Measurements from ENCODE around the gene RARB.

The RARB gene

DNA sequence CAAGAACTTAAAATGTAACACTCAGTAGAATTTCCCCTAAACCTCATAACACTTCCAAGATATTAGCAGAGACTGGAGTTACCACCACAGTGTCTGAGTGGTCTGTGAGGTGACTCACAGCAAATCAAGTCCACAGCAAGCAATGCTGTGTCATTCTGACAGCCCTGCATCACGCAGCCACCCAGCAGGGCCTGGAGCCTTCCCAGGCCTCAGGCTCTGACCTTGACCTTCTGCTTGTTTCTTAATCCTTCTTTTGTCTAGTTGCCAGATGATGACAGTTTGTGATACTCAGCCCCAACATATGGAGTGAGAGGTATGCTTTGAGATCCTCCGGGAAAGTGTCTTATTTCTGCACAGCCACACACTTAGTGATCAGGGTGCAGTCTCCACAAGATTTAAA, 154.2 kb downstream of the RARB start:
- peak in 1 of 2 donors; percentile 7 for DNase-seq

DNA sequence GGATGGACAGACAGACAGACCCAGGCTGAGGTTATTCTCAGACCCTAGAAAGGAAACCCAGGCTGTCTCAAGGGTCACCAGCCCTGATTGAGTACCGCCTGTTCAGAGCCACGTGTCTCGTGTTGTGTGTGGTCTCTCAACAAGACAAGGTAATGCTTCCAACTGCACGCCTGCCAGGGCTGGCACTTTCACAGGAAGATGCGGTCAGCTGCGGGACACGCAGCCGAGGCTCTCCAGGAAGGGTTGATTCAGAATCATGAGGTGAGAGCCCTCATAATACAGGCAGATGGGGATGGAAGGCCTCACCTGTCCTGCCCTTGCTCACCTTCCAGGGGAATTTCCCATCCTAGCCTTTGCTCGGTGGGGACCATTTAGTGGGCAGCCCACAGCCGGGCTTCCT, 155.3 kb downstream of the RARB start:
- DNase-seq: no peak

- no peak for DNase-seq
These were observed 156.1 kb downstream of the RARB start for GRCh38 chr3:25584011-25584789.

GRCh38 chr3:25585361-25586166, 157.5 kb downstream of the RARB start:
- no peak for DNase-seq

DNA sequence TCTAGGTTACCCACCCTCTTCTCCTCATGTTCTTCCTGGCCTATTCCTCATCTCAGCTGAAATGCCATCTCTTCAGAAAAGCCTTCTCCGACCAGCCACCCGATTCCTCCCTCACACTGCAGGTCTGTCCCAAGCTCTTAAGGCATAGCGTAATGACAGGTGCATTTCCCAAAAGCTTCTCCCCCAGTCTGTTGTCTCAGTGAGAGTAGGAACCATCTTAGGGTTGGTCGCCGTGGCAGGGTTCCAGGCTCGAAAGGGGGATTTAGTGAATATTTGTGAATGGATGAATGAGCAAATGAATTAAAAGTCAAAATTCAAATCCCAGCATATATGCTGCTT, 158.1 kb downstream of the RARB start:
- no peak for DNase-seq

DNA sequence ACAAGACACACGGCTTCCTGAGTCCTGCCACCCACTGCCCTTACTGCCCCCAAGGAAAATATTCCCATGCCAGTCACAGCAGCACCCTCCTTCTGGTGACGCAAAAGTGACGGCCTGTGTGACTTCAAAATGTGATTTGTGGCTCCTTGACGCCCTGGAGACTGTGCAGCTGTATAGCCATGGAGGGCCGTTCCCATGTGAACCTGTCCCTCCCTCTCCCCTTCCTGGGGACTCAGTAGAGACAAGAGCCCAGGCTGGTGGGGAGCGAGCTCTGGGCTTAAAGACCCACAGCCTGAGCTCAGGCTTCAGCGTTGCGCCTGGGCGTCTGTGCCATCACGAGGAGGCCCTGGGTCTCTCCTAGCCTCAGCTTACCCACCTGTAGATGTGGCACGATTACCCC, 158.5 kb downstream of the RARB start:
- no peak for DNase-seq

- no peak for DNase-seq
These were observed 159.0 kb downstream of the RARB start for GRCh38 chr3:25587094-25587493.

DNA sequence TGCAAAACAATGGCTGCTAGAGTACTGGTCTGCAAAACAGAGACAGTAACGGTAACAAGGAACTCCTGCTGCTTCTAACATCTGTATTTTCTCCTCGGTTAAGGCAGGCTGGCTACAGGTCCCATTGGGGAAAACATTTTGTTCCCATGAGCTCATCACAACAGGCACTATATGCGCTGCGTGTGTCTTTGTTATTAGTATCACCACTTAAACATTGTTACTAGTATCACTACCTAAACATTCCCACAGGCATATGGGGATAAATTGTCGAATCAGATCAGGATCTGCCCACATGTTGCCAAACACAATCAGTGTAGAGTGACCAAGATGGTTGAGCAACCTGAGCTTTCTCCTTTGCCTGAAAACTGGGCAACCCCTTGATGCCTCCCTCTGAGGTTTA, 159.5 kb downstream of the RARB start:
- DNase-seq: no peak

DNA sequence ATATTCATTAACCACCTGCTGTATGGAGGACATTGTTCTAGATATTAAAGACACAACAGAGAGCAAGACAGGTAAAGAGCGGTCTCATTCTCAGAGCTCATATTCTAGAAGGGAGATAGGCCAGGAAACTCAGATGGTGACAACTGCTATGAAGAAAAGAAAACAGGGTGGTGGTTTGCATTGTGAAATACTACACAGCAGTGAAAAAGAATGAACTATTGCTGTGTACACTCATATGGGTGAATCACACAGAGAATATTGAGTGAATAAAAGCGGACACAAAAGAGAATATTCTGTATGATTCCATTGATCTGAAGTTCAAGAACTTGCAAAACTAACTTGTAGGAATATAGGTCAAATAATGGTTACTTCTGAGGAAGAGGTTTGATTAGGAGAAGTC, 159.9 kb downstream of the RARB start:
- DNase-seq: no peak

GRCh38 chr3:25588441-25589103, 160.5 kb downstream of the RARB start:
- DNase-seq: no peak

DNA sequence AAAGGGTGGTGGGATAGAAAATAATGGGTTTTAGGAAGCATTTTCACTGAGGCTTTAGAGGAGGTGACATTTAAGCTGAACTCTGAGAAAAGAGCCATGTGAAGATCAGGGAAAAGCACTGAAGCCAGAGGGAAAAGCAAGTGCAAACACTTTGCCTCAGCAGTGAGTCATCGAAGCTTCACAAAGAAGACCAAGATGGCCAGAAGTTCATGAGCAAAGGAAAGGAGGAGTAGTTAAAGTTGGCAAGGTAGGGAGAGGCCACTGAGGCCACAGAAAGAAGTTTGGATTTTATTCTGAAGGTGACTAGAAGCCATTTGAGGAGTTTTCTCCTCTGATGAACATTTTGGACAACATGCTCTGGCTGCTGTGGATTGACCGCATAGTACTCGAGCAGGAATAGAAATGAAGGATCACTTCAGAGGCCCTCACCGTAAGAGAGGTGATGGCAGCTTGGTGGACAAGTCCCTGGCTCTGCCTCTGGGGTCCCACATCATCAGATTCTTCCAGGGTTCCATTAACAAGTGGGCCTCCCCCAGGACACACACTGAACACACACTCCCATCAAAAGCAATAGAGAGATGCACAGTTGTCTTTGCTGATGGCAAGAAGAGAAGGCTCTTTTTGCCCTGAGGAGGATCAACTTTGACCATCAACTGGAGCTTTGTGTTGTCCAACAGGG, 161.2 kb downstream of the RARB start:
- no peak for DNase-seq

- no peak for DNase-seq
These were observed 161.8 kb downstream of the RARB start for GRCh38 chr3:25589783-25590258.

GRCh38 chr3:25592510-25592968, 164.5 kb downstream of the RARB start:
- DNase-seq: no peak

- no peak for DNase-seq
These were observed 164.9 kb downstream of the RARB start for GRCh38 chr3:25593001-25593400.

- peak in 1 of 2 donors; percentile 44 for DNase-seq
These were observed 166.0 kb downstream of the RARB start for GRCh38 chr3:25594007-25594502.

DNA sequence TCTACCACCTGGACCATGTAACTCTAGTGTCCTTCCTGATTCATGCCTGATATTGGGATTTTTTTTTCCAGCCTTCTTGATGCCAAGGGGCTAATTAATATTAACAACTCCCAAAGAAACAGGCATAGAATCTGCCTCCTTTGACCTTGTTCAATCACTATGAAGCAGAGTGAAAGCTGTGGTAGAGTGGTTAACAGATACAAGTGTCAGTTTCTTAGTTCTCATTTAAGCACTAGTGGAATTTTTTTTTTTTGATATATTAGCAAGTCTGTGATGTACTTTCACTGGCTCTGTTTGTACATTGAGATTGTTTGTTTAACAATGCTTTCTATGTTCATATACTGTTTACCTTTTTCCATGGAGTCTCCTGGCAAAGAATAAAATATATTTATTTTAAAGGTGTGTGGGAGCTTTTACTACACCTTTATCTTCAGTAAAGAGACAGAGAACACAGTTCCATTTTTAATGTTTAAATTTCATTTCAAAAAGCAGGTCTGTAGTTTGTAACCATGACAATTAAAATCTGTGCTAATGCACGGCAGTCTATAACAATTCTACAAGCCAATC, 169.6 kb downstream of the RARB start:
- no peak for DNase-seq

DNA sequence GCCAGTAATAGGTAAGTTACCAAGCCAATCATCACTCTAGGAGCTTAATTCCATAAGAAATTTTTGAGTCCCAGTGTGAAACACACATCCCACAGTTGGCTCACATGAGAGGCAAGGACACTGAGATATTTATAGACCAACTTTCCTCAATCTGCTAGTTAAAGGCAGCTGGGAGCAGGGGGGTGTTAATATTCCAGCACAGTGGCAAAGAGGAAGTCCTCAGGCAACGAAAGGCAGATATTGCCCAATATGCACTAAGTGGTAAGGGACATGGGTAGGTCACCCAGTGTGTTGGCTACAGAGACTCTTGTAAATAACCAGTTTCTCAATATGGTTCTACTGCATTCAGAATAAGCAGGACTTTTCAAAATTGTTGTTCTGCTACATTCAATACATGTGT, 175.6 kb downstream of the RARB start:
- DNase-seq: peak in 1 of 2 donors; percentile 14

DNA sequence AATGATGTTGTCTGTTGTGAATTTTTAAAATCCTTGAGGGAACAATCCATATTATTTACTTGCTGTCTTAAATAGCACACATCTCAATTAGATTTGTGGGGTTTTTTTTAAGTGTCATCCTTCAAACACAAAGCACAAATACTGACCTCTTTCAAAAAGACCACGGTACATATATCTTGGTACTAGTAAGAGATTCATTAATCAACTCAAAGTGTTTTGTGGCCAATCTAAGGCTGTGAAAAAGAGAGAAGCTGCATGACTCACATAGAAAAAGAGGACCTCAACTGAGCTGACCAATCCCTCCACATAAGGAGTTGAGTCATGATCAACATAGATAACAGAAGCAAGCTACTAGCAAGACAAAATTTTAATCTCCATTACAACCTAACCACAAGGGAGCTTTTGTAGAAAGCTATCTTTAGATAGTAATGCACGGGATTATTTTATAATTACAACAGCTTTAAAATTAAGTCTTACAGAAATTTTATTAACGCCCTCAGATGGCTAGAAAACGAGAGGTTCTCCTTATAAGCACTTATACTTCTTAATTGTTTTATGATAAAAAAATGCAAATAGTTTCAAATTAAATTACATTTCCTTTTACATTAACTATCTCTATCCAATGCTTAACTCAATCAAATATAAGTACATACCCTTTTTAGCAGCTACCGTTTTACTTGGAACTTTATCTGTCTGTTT, 176.2 kb downstream of the RARB start:
- DNase-seq: peak in 1 of 2 donors; percentile 7

- no peak for DNase-seq
These were observed 182.1 kb downstream of the RARB start for GRCh38 chr3:25610167-25610566.

DNA sequence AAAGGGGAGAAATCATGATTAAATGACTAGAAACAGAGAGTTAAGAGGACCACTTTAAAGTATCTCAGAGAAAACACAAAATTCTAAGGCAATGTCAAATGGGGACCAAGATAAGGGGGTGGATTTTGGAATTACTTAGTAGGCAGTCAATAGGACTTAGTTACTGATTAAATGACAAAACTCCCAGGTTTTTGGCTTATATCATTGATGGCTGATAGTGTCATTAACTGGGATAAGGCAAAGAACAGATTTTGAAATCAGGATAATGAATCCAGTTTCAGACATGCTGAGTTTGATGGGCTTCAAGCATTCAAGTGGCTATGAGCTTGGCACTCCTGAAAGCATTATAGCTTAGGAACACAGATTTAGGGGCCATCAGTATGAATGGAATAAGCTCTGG, 182.7 kb downstream of the RARB start:
- no peak for DNase-seq

GRCh38 chr3:25611193-25611592, 183.1 kb downstream of the RARB start:
- DNase-seq: no peak

GRCh38 chr3:25618028-25618427, 190.0 kb downstream of the RARB start:
- DNase-seq: no peak

All from CD4-positive, alpha-beta T cell treated with Interleukin-1 beta for 1 hour (primary cell).